GM19455 (cell line): Measurements from ENCODE around the gene FRMD8.
"Not testable (repeated sequence)": the region's sequence is repeated elsewhere in the genome, so short reads cannot be mapped to it uniquely, and the experiment has no call there.

Experiments used
- ATAC-seq: cut with Tn5 transposase; IDR thresholded peaks from one replicate; pipeline ENCODE4 v1.9.1; 2021; ENCODE audit not compliant: unreplicated experiment

FRMD8 gene

DNA sequence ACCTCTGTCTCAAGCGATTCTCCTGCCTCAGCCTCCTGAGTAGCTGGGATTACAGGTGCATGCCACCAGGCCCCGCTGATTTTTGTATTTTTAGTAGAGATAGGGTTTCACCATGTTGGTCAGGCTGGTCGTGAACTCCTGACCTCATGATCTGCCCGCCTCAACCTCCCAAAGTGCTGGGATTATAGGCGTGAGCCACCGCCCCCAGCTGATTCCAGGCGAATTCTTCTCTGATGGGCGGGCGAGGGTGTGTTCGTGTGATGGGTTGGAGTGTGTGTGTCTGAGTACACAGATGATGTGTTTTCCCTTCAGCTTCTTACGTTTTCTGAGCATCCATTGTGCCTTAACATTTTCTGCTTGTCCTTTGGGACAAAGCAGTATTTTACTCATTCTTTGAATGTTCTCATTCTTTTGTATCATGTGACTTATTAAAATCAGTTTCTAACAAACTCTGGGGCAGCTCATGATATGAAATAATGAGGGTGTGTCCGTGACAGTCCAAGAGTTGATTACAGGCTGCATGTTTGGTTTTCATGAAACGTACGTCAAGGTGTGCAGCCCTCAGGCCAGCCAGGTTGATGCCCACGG, 26.7 kb downstream of the FRMD8 start:
- not testable (repeated sequence) for ATAC-seq

DNA sequence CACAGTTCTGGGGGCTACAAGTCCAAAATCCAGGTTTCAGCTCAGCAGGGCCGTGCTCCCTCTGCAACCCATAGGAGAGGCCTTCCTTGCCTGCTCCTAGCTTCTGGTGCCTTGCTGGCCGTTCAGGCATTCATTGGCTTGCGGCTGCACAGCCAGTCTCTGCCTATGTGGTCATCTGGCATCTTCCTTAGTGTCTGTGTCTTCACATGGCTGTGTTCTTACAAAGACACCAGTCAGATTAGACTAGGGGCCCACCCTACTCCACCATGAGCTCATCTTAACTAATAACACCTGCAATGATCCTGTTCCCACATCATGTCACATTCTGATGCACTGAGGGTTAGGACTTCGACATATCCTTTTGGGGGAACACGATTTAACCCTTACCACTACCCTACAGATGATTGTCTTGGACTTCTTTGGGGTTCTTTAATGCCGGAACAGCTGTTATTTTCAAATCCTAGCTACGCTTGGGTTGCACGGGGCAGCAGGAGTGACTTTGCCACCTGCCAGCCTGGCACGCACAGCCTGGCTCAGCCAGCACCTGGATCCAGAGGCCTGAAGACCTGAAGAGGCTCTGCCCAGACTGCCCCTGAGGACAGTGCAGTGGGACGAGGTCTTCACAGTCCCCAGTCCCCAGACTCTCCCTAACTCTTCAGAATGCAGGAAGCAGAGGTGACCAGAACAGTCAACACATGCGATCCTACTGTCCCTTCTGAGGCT, 28.5 kb downstream of the FRMD8 start:
- no peak for ATAC-seq

DNA sequence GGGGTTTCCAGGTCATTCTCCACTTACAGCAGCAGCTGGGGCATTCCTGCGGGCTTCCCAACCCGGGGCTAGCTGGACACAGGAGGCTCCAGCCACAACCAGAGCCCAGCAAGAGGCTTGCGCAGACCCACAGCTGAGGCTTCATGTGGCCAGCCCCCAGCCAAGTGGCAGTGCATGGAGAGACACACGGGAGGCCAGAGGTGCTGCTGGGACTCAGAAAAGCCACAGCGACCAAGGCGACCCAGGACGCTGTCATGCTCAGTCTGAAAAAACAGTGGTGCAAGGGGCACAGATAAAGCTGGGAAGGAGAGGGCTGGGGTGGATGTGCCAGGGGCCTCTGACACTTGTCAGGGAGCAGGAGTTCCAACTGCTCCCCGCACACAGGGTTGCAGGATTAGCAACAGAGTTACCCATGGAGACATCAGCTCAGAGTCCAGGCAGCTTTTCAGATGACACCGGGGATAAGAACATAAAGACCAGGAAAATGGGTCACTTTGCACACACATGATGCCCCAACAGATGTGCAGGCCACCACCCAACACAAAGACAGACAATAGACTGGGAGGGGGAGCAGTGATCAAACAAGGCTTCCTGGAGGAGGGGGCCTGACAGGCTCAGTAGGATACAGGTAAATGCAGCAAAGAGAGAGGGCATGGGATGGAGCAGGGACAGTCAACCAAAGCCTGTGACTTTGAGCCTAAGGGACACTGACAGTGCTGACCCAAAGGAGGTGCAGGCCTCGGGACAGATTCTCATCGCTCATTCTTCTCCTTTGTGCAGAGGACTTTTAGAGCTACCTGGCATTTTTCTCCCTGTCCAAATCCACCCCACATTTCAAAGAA, 29.3 kb downstream of the FRMD8 start:
- no peak for ATAC-seq

DNA sequence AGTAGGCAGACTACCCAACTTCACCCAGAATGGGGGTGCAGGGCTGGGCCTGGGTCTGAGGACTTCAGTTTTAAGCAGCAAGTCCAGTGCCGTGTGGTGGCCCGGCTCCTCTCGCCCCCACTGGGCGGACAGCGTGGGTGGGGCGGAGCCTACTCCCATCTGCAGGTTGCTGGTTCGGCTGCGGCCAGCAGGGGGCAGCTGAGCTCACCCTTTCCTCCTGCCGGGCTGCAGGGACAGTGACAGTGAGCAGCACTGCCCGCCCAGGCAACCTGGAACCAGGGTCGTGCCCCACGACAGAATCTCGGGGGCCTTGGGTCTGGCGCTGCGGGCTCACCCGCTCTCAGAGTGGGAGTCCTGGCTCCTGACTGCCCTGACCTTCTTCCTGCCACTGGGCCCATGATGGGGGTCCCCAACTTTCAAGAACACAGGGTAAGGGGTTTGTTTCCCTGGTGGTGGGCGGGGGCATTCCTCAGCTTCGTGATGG, 29.9 kb downstream of the FRMD8 start:
- ATAC-seq = no peak

DNA sequence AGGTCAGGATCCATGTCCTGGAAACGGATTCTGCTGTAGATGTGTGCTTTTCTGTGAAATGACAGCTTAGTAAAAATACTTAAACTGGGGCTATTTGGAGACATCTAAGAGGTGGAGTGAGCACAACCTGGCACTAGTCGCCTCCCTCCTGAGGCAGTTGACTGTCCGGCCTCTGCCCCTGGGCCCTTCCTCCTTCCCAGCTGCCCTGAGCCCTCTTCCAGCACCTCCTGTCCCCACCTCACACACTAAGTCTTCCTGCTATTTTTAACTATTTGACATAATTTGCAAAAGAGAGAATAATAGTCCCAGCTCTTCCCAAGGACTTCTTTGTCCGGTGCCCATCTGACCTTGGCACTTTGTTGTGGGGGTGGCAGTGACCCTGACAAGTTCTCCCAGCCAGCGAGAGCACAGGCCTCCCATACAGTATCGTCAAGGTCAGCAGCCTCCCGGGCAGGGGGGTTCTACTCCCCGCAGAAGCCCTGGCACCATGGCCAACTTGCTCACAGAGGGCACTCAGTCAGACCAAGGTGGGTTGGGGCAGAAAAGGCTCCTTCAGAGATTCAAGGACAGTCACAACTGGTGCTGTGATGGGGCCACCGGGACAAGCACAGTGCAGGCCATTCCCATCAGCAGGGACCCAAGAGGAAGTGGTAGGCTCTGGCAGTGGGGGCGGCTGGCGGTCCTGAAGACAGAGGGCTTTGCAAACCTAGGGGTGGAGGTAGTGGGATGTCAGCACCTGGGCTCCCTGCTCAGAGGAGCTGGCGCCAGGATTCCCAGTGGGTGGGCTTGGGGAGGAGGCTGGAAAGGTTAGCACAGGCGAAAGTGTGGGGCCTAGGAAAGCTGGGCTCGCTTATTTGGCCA, 30.6 kb downstream of the FRMD8 start:
- no peak for ATAC-seq

DNA sequence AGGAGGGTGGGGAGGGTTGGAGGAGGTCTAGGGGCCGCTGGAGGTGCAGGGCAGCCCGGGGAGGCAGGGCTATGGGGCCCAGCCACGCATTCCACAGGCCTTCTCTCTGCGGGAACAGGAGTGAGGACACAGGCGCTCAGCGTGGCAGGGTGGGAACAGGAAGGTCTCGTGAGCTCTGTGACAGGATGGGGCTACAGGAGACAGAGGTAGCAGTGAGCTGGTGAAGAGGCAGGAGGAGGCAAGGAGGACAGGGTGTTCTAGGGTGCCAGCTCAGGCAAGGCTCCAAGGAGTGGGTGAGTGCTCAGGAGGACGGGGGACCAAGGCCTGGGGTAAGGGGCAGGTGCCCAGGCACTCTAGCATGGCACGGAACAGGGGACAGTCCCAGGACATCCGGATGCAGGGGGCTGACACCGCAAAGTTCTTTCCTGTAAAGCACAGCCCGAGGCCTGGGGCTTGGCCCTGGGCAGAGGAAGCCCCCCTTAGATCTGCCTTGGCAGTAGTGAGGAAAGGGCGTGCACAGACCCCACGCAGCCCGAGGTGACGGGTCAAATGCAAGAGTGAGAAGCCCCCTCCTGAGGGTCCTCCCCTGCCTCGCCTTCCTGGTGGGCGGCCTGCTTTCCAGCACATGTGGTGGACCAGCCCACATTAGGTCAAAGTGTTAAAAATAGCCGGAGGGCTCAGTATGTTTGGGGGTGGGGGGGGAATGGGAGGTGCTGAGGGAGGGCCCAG, 31.4 kb downstream of the FRMD8 start:
- no peak for ATAC-seq

DNA sequence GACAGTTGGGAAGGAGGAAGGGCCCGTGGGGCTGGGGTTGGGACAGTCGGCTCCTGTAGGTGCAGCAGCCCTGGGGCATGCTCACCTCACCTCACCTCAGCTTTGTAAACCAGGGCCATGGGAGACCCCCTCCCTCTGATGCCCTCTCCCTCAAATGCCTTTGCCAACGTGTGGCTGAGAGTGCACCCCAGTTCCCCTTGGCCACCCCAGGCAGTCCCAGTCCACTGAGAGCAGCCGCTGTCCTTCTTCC, 31.9 kb downstream of the FRMD8 start:
- ATAC-seq = no peak

DNA sequence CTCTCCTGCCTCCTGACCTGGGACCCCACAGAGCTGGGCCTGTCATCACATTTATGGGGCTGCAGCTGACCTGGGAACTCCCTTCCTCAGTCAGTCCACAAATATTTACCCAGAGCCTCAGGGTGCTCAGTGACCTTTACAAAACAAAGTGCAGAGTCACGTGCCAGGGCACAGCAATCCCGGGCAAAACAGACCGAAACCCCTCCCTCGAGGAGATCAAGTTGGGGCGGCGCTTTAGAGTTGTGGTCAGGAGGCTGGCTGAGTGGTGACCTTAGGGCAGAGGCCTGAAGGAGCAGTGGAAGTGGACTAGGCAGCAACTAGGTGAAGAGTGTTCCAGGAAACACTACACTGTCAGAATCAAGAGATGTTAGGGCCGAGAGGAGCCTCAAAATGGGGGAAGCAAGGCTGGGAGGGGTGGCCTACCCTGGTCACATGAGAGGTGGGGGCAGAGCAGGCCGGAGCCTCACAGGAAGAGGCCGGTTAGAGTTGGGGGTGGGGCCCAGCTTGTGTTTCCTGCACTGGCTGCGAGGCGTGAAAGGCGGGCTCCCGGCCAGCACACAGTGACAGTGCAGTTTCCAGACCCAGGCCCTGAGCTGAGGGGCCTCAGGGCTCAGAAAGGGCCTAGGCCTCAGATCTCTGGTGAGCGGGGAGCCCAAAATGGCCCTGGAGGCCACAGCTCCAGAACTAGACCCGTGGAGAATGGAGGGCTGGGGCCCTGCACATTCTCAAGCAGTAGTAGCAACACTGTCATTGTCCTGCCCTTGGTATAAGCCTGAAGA, 32.4 kb downstream of the FRMD8 start:
- ATAC-seq = peak; percentile 38

DNA sequence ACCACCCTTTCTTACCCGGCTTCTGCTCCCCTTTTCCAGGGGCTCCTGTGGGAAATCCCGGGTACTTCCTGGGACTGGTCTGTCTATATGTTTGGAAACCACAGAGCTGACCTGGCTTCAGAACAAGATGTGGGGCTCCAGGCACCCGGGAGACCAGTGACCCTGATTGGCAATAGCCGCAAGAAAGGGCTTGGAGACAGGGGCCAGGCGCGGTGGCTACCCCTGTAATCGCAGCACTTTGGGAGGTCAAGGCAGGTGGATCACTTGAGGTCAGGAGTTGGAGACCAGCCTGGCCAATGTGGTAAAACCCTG, 33.0 kb downstream of the FRMD8 start:
- no peak for ATAC-seq

DNA sequence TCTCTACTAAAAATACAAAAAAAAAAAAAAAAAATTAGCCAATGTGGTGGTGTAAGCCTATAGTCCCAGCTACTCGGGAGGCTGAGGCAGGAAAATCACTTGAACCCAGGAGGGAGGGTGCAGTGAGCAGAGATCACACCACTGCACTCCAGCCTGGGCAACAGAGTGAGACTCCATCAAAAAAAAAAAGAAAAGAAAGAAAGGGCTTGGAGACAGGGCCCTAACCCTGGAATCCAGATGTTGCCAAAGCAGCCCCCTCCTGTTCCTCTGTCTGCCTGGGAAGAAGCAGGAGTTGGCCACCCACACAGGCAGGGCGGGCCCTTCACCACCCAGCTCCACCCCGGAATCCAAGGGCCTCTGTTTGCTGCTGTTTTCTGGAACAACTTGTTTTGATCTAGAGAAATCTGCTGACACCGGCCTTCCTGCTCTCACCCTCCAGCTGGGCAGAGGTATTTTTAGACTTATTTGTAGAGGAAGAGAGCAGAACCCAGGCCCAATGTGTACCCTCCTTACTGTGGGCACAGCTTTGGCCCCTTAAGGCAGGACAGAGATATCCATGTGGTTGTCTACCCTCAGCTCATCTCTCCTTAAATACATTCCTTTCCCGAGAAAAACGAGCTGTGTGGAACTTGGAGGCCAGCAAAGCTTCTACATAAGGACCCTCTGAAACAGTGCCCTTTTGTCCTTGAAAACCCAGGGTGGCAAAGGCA, 33.5 kb downstream of the FRMD8 start:
- ATAC-seq = no peak

DNA sequence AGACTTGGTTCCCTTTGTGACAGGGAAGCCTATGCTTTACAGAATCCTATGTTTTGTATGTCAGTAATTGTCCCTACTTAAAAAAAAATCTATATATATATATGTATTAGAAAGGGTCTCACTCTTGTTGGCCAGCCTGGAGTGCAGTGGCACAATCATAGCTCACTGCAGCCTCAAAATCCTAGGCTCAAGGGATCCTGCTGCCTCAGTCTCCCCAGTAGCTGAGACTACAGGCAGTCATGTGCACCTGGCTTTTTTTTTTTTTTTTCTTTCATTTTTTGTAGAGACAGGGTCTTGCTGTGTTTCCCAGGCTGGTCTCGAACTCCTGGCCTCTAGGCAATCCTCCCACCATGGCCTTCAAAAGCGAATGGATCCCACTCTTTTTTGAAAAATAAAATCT, 34.1 kb downstream of the FRMD8 start:
- ATAC-seq = no peak

DNA sequence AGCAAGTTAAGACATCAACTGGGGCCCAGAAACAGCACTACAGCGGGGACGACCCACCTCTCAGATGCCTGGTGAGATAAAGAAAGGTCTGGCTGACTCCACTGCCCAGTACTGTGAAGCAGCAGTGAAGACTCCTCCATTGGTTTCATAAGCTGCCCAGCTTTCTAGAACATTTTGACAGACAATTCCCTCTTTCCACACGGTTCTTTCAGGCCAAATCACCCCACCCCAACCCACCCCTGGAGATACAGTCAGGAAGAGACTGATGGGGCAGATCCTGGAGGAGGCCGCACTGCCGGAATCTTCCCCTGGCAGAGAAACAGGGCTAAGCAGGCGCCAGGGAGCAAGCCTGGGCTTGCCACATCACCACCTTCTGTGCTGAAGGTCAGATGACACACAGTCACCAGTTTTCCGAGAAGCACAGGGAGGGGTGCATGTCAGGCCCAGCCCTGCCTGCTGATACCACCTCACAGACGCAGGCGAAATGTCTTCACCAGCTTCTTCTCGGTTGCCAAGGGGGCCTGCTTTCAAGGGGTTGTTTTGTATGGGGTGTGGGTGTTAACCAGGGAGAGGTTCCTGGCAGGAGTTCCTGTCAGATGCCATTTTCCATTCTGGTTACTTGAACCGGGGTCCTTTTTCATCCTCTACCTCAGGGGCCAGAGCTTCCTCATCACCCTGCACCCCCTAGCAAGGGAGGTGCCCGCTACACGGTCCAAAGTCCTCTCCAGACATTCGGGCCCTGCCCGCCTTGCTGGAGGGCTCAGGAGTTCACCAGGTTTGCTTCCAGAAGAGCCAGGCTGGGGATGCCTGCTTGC, 34.7 kb downstream of the FRMD8 start:
- no peak for ATAC-seq

DNA sequence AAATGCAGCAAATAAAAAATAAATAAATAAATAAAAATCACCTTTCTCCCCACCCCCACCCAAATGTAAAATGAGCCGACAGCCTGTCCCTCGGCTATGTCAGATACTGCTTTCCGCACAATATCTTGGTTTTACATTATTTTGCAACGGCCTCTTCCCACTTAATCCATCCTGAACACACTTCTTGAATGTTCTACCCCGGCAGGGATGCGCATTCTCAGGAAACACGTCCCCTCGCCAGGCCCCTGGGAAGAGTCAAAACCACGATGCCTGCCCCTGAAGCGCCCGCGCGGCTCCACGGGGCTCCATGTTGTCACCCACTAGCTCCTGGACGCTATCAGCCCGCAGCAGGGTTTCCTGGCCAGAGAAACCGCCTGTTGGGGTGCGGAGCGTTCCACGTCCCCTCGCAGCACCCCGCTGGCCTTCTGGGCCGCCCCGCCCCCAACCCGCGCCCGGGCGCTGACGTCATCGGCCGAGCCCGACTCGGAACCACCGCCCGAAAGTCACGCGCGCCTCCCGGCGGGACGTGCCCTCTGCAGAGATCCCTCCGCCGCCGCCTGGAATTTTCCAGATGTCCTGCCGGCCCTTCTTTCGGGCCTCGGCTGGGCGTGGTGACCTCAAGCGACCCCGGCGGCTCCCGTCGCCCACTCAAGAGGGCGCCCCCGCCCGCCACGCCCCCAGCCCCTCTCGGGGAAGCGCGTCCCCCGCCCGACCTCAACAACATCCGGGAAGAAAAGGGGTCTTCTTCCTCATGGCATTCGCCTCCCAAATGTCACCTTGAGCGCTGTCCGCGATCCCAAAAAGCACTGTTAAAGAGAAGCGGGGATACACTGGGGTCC, 35.6 kb downstream of the FRMD8 start:
- peak; percentile 19 for ATAC-seq

DNA sequence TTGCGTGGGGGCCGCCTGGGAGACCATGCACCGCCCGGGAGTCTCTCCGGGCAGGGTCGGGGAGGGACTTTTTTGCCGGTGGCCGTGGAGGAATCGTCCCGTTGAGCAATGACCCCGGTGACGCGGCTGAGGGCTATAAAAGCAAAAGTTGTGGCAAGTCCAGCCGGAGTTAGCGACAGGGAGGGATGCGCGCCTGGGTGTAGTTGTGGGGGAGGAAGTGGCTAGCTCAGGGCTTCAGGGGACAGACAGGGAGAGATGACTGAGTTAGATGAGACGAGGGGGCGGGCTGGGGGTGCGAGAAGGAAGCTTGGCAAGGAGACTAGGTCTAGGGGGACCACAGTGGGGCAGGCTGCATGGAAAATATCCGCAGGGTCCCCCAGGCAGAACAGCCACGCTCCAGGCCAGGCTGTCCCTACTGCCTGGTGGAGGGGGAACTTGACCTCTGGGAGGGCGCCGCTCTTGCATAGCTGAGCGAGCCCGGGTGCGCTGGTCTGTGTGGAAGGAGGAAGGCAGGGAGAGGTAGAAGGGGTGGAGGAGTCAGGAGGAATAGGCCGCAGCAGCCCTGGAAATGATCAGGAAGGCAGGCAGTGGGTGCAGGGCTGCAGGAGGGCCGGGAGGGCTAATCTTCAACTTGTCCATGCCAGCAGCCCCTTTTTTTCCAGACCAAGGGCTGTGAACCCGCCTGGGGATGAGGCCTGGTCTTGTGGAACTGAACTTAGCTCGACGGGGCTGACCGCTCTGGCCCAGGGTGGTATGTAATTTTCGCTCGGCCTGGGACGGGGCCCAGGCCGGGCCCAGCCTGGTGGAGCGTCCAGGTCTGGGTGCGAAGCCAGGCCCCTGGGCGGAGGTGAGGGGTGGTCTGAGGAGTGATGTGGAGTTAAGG, 36.4 kb downstream of the FRMD8 start, which contains the start of gene NEAT1:
Gene NEAT1, plus strand, starts transcription at position 166 of the 883 bp plus-strand sequence.
- ATAC-seq = no peak

DNA sequence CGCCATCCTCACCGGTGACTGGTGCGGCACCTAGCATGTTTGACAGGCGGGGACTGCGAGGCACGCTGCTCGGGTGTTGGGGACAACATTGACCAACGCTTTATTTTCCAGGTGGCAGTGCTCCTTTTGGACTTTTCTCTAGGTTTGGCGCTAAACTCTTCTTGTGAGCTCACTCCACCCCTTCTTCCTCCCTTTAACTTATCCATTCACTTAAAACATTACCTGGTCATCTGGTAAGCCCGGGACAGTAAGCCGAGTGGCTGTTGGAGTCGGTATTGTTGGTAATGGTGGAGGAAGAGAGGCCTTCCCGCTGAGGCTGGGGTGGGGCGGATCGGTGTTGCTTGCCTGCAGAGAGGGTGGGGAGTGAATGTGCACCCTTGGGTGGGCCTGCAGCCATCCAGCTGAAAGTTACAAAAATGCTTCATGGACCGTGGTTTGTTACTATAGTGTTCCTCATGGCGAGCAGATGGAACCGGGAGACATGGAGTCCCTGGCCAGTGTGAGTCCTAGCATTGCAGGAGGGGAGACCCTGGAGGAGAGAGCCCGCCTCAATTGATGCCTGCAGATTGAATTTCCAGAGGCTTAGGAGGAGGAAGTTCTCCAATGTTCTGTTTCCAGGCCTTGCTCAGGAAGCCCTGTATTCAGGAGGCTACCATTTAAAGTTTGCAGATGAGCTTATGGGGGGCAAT, 37.2 kb downstream of the FRMD8 start:
- ATAC-seq = no peak
